GM18505 (cell line): ENCODE data around the gene WASF3.
A peak's percentile ranks its signal among the peaks of the same experiment; 100 is the strongest.

ENCODE experiments used
- ATAC-seq: cut with Tn5 transposase; IDR thresholded peaks from one replicate; pipeline ENCODE4 v1.9.1; 2021; ENCODE audit not compliant: unreplicated experiment
- POLR2A ChIP-seq: IDR thresholded peaks from 4 replicates; pipeline ENCODE4 v1.6.1; 2011; ENCODE audit warnings: borderline replicate concordance; ENCODE audit not compliant: insufficient read depth, insufficient read length; ENCODE audit errors: extremely low read depth

The WASF3 gene

DNA sequence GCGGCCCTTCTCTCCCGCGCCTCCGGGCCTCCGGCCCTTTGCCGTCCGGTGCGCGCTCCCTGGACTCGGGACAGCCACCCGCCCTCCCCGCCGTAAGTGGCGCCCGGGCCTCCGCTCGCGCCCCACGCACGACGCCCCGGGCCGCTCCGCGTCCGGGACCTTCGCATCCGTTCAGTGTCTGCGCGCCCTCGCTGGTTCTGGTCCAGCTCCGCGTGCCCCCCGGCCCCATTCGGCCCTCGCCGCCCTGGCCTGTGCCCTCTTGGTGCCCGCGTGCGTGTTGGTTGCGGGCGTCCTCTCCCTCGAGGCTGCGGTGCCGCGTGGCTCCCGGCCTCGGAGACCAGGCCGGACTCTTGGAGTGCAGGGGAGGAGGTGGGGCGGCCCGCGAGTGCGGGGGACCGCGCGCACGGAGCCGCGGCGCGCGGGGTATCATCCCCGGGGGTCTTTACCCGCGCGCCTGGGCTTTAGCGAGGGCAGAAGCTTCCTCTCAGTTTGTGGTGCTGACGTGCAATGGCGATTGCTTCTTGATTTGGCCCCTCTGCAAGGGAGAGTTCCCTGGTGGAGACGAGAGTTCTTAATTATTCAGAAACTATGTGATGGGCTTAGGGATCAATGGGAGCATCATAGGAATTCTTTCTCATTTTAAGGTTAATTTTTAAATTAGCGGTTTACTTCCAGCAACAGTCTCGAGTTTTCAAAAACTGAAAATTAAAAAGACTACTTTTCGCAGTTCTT is 757 bp downstream of the WASF3 start:
- peak; percentile 15 for ATAC-seq
- no peak for TF ChIP-seq POLR2A

DNA sequence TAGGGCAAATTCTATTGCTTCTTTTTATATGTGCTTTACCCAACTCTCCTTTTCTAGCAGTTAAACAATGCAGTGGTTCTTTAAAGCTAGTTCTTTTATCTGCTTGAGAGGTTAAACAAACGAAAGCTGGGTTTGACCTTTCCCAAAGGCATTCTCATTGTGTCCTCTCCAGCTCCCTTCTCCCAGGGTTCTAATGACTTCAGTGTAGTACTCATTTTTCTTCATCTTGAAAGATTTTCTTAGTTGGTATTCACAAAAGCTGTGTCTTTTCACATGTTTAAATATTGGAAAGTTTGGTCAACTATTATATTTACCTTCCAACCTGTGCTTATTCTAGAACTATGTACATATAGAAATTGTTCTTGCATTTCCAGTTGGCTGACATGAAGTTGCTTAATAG is 1.5 kb downstream of the WASF3 start:
- no peak for ATAC-seq
- TF ChIP-seq POLR2A, result no peak

DNA sequence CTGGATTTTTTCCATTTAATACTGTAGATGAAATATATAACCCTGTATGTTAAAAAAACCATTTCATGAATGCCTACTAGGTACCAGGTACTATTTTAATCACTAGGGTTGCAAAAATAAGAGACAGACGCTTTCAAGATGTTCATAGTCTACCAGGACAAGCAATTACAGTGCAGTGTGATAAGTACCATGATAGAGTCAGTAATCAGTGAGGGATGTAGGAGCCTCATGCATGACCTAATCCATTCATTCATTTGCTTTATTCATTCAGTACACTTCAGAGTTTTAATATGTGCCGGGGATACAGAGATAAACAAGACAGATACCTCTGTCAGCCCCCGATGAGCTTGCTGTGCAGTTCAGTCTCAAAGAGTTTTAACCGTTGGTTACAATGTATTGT is 3.0 kb downstream of the WASF3 start:
- no peak for TF ChIP-seq POLR2A
- no peak for ATAC-seq

DNA sequence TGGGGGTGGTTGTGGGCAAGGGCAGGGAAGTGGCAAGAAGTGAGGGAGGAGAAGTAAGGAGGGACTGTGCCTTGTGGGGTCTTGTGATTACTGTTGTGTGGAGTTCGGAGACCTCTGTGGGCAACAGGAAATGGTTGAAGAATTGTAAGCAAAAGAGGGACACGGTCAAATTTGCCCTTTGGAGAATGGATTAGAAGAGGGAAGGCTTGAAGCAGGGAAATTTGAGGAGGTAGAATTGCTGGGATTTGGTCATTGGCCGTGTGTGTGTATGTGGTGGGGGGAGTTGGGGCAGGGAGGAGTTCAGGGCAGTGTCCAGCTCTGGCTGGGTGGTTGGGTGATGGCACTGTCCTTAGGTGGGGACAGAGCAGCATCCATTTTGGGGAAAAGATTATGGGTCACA is 3.6 kb downstream of the WASF3 start:
- no peak for TF ChIP-seq POLR2A
- no peak for ATAC-seq

DNA sequence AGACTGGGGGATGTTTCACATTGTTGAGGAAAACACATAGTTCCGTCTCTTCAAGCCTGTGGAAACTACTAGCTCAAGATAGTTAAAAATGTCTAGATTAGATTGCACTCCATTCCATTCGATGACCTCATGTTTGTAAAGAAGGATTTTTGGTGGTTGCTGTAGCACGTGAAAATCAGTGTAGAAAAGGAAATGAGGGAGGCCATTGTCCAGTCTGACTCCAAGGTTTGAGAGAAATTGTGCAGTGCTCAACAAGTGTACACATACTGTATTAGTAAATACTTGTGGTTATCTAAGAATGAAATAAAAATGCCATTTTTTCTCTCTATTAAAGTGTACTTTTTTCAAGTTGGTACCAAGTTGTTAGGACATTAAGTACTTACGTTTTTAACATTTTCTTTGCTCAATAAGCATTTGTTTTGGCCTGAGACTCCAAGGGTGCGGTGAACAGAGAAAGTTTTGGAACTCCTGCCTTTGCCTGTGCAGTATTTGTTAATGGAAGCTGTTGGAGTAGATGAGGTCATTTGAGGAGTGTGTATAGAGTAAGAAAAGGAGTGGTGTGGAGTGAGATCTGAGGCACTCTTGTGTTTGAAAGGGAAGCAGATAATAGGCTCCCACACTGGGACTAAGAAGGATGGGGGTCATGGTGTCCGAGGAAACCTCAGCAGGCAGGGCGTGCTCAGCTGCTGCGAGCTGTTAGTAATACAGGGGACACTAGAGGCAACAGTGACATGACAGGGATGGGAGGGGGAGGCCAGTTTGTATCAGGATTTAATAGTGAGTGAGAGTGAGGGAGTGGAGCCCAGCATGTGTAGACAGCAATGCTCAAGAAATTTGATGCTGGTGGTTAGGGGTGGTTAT is 4.4 kb downstream of the WASF3 start:
- no peak for ATAC-seq
- no peak for TF ChIP-seq POLR2A

DNA sequence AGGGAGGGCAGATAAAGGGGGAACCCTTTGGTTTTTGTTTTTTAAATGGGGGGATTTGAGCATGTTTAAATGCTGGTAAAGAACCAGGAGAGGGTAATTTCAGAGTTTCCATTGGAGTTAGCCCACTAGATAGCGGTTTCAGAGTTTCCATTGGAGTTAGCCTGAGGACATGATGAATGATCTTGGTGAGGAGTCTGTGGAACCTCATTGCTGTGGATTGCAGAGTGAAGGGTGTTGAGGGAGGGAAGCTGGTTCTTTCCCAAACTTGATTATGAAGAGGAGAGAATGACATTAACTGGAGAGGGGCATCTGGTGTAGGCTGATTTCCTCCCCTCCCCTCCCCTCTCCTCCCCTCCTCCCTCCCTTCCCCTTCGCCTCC is 5.0 kb downstream of the WASF3 start:
- TF ChIP-seq POLR2A, result no peak
- ATAC-seq, result no peak

DNA sequence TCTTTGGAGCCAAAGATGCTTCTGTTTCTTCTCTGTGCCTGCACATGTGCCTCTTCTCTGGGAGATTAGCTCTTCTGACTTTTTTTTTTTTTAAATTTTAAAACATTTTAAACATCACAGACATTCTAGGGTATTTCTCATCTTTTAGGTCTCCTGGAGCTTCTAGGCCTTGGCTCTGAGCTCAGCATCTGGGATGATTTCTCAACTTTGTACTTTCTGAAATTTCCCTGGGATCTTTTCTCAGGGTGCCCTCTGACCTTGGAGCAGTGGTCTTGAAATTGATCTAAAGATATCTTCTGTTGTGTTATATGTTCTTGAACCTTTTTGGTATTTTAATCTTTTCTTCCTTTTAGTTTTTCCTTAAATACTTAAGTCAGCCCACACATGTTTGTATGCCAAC is 6.2 kb downstream of the WASF3 start:
- no peak for ATAC-seq

DNA sequence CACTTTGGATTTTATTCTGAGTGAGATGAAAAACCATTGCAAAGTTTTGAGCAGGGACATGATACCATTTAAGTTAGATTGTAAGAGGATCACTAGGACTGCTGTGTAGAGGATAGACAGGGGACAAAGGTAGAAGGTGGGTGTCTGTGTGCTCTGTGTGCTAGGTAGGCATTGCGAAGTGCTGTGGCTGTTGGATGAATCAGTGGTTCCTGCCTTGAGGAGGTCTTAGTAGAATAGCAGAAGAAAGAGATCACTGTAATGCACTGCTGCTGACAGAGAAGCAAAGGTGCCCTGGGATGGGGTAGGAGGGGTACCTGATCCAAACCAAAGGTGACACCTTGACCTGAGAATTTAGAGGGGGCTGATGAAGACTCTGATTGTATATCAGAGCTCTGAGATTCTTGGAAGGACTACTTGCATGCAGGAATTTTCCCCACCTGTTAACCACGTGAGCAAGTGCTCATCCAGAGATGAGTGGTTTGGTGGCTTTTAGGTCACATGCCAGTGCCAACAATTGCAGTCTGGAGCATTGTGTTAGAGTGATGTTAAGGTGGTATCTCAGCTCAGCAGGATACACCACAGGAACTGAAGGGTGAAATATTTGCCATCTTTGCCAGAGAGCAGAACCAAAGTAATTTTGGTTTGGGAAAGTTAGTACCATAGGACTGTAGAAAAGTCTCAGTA is 10.8 kb downstream of the WASF3 start:
- no peak for ATAC-seq
- TF ChIP-seq POLR2A, result no peak

More for the DNA sequence above, 6.2 kb downstream of the WASF3 start:
- no peak for TF ChIP-seq POLR2A

DNA sequence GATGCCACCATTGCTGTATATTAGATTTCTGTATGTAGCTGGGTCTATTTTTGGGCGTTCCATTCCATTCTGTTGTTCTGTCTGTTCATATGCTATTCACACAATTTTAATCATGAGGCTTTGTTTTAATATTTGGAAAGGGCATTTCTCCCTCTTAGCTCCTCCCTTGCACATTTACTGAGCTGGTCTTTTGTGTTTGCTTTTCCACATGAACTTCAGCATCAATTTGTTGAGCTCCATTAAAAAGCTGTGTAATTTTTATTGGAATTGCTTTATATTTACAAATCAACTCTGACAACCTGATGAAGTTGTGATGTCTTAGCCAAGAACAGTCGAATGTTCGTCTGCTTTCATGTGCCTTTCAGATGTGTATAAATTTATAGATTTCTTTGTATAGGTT is 14.0 kb downstream of the WASF3 start:
- no peak for TF ChIP-seq POLR2A
- ATAC-seq, result no peak

DNA sequence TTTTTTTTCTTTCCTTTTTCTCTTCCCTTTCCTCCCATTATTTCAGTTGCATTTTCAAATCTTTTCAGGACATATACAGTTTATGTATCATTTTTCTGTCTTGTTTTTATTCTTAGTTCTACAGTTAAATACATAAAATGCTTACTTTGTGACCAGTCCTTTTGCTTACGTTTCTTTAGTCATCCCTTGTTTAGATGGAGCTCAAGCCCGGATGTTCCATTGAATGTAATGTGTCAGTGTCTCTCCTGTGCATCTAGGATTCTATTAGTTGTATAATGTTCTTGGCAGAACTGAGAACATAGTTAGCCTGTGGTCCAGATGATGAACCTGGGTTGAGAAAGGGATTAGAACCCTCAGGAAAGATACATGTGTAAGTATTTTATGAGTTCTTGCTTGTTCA is 17.8 kb downstream of the WASF3 start:
- no peak for TF ChIP-seq POLR2A
- ATAC-seq, result no peak

DNA sequence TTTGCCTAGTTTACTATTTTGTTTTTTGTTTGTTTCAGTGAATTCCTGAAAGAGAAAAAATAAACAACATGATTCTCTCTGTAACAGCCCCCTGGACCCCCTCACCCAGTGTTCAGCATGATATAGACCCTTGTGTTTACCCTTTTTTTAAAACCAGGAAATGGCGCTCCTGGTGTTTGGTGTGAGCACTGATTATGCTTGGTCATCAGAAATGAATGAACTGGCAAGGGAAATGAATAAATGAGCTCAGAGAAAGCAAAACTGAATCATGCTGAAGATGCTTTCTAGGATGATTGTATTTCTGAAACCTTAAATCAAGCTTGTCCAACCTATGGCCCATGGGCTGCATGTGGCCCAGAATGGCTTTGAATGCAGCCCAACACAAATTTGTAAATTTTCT is 22.1 kb downstream of the WASF3 start:
- no peak for ATAC-seq
- TF ChIP-seq POLR2A, result no peak

DNA sequence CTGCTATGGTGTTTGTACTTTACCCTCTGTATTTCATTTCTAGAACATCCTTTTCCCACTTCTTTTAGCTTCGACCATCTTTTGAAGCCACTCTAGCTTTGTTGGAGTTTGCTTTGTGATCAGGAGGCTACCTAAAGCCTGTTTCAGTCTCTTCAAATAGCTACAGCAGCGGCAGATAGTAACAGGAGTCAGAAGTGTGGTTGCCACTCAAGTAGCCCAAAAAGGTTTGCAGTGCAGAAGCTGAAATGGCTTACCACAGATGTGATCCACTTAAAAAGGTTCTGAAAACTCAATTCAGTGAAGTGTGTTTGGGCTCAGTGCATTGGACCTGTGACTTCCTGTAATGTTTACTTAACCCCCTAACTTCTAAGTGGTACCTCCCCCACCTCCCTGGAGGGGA is 26.2 kb downstream of the WASF3 start:
- no peak for ATAC-seq

DNA sequence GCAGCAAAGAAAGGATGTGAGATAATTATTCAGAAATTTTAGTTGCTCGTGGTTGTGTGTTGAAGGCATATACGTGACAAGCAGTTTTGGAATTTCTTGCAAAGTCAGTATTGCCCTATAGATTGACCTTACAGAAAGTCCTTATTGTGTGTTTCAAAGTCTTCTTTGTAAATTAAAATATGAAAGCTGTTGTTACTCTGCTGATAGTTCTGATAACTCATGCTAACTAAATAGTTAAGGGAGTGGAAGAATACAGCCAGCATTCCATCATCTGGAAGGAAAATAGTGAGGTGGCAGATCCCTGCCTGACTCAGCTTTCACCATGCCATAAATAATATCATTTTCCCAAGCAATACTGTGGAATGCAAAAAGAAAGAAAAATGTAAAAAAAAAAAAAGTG is 27.2 kb downstream of the WASF3 start:
- ATAC-seq, result no peak
- TF ChIP-seq POLR2A, result no peak

More for the DNA sequence above, 26.2 kb downstream of the WASF3 start:
- no peak for TF ChIP-seq POLR2A
